LNCaP clone FGC (cell line): Measurements from ENCODE around the gene BLMH.

Source experiments
- DNase-seq: peaks from one replicate; pipeline ENCODE4 v3.0.0-alpha.2; 2011; ENCODE audit warnings: low read depth
- H3K4me3 ChIP-seq: 2 replicates; pipeline ENCODE4 v1.5.1; 2011; ENCODE audit warnings: mild to moderate bottlenecking, low read depth, low read length, control low read depth
- TF ChIP-seq, protein P1 (sequence below): IDR thresholded peaks from 2 replicates; pipeline ENCODE4 v1.5.1; 2012; ENCODE audit warnings: mild to moderate bottlenecking; ENCODE audit not compliant: control insufficient read depth, insufficient read depth; ENCODE audit errors: extremely low read depth

The BLMH gene

GRCh38 chr17:30238003-30238344, 53.8 kb downstream of the BLMH start:
- DNase-seq: no peak
- no peak overlapping the region for H3K4me3 ChIP-seq
- TF ChIP-seq, protein P1, sequence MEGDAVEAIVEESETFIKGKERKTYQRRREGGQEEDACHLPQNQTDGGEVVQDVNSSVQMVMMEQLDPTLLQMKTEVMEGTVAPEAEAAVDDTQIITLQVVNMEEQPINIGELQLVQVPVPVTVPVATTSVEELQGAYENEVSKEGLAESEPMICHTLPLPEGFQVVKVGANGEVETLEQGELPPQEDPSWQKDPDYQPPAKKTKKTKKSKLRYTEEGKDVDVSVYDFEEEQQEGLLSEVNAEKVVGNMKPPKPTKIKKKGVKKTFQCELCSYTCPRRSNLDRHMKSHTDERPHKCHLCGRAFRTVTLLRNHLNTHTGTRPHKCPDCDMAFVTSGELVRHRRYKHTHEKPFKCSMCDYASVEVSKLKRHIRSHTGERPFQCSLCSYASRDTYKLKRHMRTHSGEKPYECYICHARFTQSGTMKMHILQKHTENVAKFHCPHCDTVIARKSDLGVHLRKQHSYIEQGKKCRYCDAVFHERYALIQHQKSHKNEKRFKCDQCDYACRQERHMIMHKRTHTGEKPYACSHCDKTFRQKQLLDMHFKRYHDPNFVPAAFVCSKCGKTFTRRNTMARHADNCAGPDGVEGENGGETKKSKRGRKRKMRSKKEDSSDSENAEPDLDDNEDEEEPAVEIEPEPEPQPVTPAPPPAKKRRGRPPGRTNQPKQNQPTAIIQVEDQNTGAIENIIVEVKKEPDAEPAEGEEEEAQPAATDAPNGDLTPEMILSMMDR: no peak

DNA sequence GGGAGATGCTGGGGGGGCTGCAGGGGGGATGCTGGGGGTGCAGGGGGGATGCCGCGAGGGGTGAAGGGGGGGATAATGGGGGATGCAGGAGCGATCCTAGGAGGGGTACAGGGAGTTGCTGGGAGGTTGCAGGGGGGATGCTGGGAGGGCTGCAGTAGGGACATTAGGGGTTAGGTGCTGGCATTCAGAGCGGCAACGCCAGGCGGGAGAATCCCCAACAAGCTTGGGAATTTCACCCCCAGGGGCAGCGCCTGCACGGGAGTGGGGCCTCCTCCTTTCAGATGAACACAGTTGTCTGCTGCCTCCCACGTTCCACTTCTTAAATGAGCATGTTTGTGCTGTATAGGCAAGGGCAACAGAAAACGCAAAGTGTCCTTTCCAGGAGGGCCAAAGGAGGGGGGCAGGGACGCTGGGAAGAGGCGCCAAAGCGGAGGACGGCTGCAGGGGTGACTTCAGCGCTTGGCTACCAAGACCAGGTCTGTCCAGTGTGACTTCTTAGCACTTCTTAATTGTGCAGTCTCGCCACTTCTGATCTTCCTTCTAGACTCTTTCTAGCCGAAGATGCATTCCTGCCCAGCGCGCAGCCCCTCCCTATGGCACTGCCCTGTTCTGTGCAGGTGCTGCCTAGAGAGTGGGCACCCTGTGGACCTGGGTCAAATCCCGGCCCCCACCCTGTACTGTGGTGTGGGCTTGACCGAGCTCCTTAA, 54.3 kb downstream of the BLMH start:
- DNase-seq: no peak
- no peak overlapping the region for H3K4me3 ChIP-seq
- TF ChIP-seq, protein P1: no peak

DNA sequence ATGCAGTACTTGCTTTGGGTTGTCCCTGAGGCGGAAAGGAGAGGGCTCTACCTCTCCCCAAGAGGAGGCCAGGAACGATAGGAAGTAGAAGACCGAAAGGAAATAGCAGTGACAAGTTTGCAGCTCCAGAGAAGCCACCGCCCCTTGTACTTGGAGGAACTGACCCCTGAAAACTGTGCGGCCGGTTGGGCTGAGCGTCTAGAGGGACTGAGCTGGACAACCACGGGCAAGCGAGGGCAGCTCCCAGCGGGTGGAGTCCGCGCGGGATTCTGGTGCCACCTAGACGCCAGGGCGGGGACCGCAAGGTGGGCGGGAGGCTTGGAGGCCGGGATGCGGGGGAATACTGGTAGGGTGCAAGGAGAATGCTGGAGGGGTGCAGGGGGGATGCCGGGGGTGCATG, 55.0 kb downstream of the BLMH start:
- DNase-seq: no peak
- no peak overlapping the region for H3K4me3 ChIP-seq
- TF ChIP-seq, protein P1: no peak

DNA sequence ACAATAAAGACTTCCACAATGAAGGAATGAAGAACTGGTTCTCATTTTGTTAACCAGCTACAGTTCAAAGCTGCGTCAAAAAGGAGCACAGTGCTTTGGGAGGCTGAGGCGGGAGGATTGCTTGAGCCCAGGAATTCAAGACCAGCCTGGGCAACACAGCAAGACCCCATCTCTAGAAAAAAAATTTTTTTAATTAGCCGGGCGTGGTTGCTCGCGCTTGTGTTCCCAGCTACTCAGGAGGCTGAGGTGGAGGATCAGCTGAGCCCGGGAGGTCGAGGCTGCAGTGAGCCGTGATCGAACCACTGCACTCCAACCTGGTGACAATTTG, 55.5 kb downstream of the BLMH start:
- H3K4me3 ChIP-seq: no peak overlapping the region
- DNase-seq: no peak
- TF ChIP-seq, protein P1: no peak

DNA sequence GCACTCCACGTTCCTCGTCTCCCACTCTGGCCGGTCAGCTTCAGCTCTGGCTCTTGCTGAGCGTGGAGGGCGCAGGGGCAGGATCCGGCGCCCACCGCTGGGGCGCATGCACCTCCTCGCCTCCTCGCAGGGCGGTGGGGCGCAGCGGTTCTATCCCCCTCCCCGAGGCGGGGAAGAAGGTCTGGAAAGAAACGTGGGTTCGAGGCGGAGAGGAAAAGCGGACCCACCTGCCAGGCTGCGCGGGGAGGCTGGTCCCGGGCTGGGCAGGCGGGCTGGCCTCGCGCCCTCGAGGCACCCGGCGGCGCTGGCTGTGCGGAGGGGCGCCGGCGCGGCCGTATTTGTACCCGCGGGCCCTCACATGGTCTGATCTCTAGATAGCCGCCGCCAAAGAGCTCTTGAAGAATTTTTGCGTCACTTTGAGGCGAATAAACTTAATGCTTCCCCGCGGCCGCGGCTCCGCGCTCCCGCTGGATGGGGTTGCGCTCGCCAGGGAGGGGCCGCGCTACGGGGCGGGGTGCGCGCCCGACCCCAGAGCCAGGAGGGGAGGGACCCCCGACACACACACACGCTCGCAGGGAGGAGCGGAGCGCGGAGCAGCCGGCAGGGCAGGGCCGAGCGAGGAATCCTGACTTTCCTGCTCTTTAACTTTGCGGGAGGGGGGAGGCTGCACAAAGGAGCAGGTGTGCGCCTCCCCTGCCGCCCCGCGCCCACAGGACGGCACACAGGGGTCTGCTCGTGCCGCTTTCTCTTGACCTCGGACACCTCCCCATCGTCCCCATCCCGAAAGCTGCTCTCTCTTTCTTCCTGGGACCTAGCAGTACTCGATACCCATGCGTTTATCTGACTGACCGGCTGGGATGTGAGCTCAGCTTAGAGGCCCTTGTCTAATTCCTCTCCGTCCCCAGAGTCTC, 56.1 kb downstream of the BLMH start, which contains the start of gene SLC6A4:
TSS of gene SLC6A4 (minus strand) at position 312 of the 911 bp plus-strand sequence. CDS start 13,739 bp downstream, outside the sequence.
- 0 out of 2 replicates have a peak within 1 kb of the TSS, but pooled peaks have one; percentile 21 for H3K4me3 ChIP-seq
- no peak for DNase-seq
- TF ChIP-seq, protein P1: no peak

DNA sequence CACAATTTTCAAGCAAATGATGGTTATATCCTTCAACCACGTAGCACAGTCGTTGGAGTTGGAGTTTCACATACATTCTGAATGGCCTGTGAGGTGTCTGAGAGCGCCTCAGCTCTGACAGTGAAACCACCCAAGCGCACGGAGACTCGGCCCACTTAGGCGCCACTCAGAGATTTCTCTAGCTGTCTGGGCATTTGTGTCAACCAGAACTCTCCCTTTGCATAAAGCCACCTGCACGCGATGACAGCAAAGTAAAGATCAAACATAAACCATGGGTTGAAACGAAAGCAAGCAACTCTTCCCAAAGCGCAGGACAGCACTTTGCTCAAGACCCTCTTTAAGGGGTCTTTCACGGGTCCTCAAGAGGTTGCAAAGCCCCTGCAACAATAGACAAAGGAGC, 56.8 kb downstream of the BLMH start:
- no peak overlapping the region for H3K4me3 ChIP-seq
- TF ChIP-seq, protein P1: no peak
- no peak for DNase-seq
